ENCODE data around the gene NKX1-1. TPM values are rescaled to one million over a fixed set of nuclear protein-coding genes. Genes with fewer than 3 reads are reported as not detected.

Gene NKX1-1
- total and polyA plus RNA-seq, 5 donors from 2014 or later = not detected

DNA sequence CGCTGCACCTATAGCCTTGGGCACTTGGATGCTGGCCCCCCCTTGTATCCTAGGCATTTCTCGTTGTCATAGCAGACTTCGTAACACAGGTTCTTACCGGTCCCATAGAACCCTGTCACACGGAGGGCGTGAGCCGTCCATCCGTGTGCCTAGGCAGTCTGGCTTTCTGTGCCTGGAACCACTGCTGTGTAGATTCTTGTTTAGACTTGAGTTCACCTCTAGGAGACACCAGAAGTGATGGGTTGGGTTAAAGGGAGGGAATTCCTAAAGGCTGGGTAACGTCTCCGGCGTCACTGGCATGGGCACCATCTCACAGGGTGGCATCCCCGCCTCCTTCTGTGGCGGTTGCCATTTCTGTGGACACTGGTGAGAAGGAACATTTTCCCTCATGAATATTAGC lies 13.5 kb upstream of the NKX1-1 start:
- no peak overlapping the region for H3K27ac Mint-ChIP-seq
- DNase-seq = no peak
- no peak overlapping the region for H3K27ac ChIP-seq (ENCODE audit: insufficient read depth, low read length, poor library complexity, severe bottlenecking)
- no peaks in the 10 kb centered on the region for H3K4me1 ChIP-seq (ENCODE audit: control insufficient read depth, insufficient read depth, low read length, poor library complexity, severe bottlenecking)
- H3K36me3 ChIP-seq (ENCODE audit: control insufficient read depth, insufficient read depth, low read length) = no peaks in the 10 kb centered on the region
- no peak overlapping the region for H3K4me3 ChIP-seq (ENCODE audit: low read depth, low read length)
- peaks cover 39% of the 10 kb centered on the region for H3K27me3 Mint-ChIP-seq
- H3K4me3 Mint-ChIP-seq = no peak overlapping the region
- H3K27me3 ChIP-seq (ENCODE audit: control insufficient read depth, insufficient read depth, low read length) = no peaks in the 10 kb centered on the region
- no peaks in the 10 kb centered on the region for H3K36me3 Mint-ChIP-seq
- peaks cover 0 to 6% (median 0%) of the 10 kb centered on the region in 4 donors for H3K4me1 Mint-ChIP-seq
- peaks cover 0 to 3% (median 0%) of the 10 kb centered on the region in 7 donors for H3K9me3 Mint-ChIP-seq
- H3K9me3 ChIP-seq (ENCODE audit: control insufficient read depth in 2 of 2, low read length in 2 of 2) = no peaks in the 10 kb centered on the region
- no peak for ATAC-seq (ENCODE audit: low read depth in 2 of 2)

DNA sequence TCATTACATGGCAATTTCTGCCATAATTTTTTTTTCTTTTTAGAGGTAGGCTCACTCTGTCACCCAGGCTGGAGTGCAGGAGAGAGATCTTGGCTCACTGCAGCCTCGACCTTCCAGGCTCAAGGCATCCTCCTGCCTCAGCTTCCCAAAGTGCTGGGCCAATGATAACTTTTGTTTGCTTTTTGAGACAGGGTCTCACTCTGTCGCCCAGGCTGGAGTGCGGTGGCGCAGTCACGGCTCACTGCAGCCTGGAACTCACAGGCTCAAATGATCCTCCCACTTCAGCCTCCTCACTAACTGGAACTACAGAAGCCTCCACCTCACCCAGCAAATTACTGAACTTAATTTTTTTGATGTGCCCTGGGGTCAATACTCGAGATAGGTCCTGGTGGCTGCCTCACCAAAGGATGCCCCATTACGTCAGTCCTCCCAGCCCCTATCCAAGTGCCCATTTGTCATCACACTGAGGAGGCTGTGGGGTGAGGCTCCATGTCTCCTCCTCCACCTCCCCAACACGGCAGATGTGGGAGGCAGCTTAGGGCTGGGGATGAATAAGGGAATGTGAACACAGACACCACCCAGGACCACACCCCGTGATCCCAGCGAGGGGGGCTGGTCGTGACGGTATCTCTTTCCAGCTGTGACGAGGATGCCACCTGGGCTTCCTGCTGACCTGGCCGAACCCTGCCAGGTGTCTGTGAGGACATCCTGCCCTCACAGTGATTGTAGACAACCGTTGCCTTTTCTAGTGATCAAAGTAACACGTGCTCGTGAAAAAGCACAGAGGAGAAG lies 12.4 kb upstream of the NKX1-1 start:
- H3K4me3 Mint-ChIP-seq = no peak overlapping the region
- Histone ChIP-seq H3K27me3 (ENCODE audit: control insufficient read depth, insufficient read depth, low read length) (no peaks in the 10 kb centered on the region), H3K36me3 (ENCODE audit: control insufficient read depth, insufficient read depth, low read length) (no peaks in the 10 kb centered on the region), H3K27ac (ENCODE audit: insufficient read depth, low read length, poor library complexity, severe bottlenecking) (no peak overlapping the region), H3K4me3 (ENCODE audit: low read depth, low read length) (no peak overlapping the region), H3K4me1 (ENCODE audit: control insufficient read depth, insufficient read depth, low read length, poor library complexity, severe bottlenecking) (no peaks in the 10 kb centered on the region), H3K9me3 (ENCODE audit: control insufficient read depth in 2 of 2, low read length in 2 of 2) (no peaks in the 10 kb centered on the region)
- no peaks in the 10 kb centered on the region for H3K36me3 Mint-ChIP-seq
- DNase-seq = no peak
- H3K4me1 Mint-ChIP-seq = peaks cover 0 to 8% (median 0%) of the 10 kb centered on the region in 4 donors
- H3K27me3 Mint-ChIP-seq = peaks cover 39% of the 10 kb centered on the region
- no peak for ATAC-seq (ENCODE audit: low read depth in 2 of 2)
- no peak overlapping the region for H3K27ac Mint-ChIP-seq
- H3K9me3 Mint-ChIP-seq = peaks cover 0 to 3% (median 0%) of the 10 kb centered on the region in 7 donors

DNA sequence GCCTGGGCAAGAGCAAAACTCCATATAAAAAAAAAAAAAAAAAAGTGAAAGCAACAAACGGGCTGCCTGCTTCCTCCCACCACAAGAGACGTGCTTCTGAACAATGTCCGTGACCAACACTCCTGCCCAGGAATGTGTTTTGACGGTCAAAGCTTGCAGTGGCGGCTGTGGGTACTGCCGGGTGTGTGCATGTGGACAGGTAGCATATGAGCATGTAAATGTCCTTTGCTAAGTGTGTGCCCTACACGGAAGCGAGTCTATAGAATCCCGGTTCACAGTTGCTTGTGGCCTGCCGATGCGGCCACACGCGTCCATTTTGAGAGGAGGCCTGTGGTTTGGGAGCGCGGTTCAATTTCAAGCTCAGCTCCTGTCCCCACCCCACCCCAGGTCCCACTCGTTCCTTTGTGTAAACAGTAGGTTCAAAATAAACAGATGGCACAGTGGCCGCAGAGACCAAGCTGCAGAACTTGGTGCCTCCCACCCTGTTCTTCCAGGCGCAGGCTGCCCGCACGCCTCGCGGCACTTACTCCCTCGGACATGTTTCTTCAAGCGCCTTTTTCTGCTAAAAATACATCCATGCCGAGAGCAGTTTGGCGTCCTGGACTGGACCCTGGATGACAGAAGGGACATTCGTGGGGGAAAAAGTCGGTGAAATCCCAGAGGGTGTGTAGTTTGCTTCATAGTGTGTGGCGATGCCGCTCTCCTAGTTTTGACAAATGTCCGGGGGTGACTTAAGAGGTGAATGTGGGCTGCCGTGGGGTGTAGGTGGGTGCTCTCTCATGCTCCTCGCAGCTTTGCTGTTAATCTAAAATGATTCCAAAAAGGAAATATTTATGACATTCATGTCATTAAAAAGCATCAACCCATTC lies 11.5 kb upstream of the NKX1-1 start:
- Mint-ChIP-seq H3K9me3 (peaks cover 0 to 3% (median 0%) of the 10 kb centered on the region in 7 donors), H3K27me3 (peaks cover 46% of the 10 kb centered on the region), H3K4me3 (peak overlapping the region in 1 of 4 donors; percentile 58), H3K27ac (no peak overlapping the region), H3K36me3 (no peaks in the 10 kb centered on the region), H3K4me1 (peaks cover 0 to 8% (median 0%) of the 10 kb centered on the region in 4 donors)
- no peaks in the 10 kb centered on the region for H3K27me3 ChIP-seq (ENCODE audit: control insufficient read depth, insufficient read depth, low read length)
- H3K36me3 ChIP-seq (ENCODE audit: control insufficient read depth, insufficient read depth, low read length) = no peaks in the 10 kb centered on the region
- H3K9me3 ChIP-seq (ENCODE audit: control insufficient read depth in 2 of 2, low read length in 2 of 2) = no peaks in the 10 kb centered on the region
- H3K4me3 ChIP-seq (ENCODE audit: low read depth, low read length) = no peak overlapping the region
- no peaks in the 10 kb centered on the region for H3K4me1 ChIP-seq (ENCODE audit: control insufficient read depth, insufficient read depth, low read length, poor library complexity, severe bottlenecking)
- ATAC-seq (ENCODE audit: low read depth in 2 of 2) (no peak), DNase-seq (no peak)
- H3K27ac ChIP-seq (ENCODE audit: insufficient read depth, low read length, poor library complexity, severe bottlenecking) = no peak overlapping the region

DNA sequence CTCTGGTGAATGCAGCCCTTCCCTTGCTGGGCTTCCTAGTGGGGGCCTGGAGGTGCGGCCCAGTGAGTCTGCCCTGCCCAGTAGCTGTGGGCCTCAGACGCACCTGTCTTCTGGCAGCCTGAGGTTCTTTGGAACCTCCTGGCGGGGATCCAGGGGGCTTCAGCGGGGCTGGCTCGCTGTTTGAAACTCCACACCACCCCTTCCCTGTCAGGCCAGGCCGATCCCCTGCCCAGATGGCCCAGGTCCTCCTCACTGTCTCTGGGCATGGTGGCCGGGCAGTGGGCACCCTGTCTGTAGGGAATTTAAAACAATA lies 10.7 kb upstream of the NKX1-1 start:
- no peaks in the 10 kb centered on the region for H3K36me3 ChIP-seq (ENCODE audit: control insufficient read depth, insufficient read depth, low read length)
- no peaks in the 10 kb centered on the region for H3K4me1 ChIP-seq (ENCODE audit: control insufficient read depth, insufficient read depth, low read length, poor library complexity, severe bottlenecking)
- ATAC-seq (ENCODE audit: low read depth in 2 of 2) (no peak), DNase-seq (no peak)
- Mint-ChIP-seq H3K36me3 (no peaks in the 10 kb centered on the region), H3K4me3 (no peak overlapping the region), H3K9me3 (peaks cover 0 to 3% (median 0%) of the 10 kb centered on the region in 7 donors), H3K27me3 (peaks cover 47% of the 10 kb centered on the region), H3K4me1 (peaks cover 0 to 8% (median 0%) of the 10 kb centered on the region in 4 donors), H3K27ac (no peak overlapping the region)
- H3K27me3 ChIP-seq (ENCODE audit: control insufficient read depth, insufficient read depth, low read length) = no peaks in the 10 kb centered on the region
- H3K9me3 ChIP-seq (ENCODE audit: control insufficient read depth in 2 of 2, low read length in 2 of 2) = no peaks in the 10 kb centered on the region
- H3K4me3 ChIP-seq (ENCODE audit: low read depth, low read length) = no peak overlapping the region
- no peak overlapping the region for H3K27ac ChIP-seq (ENCODE audit: insufficient read depth, low read length, poor library complexity, severe bottlenecking)

DNA sequence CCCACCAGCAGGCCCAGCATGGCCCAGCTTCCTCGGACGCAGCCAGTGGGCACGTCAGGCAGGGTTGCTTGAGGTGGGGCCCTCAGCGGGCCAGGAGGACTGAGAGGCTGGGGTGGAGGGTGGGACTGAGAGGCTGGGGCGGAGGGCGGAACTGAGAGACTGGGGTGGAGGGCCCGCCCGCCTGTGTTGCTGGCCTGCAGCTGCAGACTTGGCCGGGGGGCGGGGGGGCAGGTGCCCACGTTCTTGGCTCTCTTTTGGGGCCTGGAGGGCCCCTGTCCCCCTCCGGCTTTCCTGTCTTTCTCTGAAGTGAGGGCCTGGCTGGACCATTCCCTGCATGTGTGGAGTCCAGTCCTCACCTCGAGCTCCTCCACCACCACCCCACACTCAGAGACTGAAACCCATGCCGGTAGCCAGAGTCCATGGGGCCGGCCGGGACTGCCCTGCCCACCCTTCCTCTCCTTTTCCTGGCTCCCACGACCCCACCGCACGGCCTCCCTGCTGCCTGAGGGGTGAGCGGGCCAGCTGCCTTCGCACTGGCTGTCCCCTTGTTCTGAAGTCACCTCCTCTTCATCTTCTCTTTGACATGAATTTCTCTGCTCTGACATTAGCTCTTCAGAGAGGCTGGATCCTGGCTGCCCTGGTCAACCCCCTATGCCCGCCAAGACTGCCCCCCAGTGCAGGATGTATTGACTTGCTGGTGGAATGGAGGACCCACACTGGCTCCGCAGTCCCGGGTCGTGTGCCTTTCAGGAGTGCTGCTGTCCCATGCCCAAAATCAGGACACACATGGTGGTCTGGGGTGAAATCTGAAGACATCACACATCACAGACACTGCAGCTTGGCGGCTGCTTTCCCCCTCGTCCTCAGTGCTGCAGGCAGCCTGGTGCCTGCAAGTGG lies 10.1 kb upstream of the NKX1-1 start:
- H3K9me3 Mint-ChIP-seq = peaks cover 0 to 4% (median 0%) of the 10 kb centered on the region in 7 donors
- H3K27ac Mint-ChIP-seq = no peak overlapping the region
- H3K27ac ChIP-seq (ENCODE audit: insufficient read depth, low read length, poor library complexity, severe bottlenecking) = no peak overlapping the region
- DNase-seq (no peak), ATAC-seq (ENCODE audit: low read depth in 2 of 2) (no peak)
- peaks cover 0 to 8% (median 0%) of the 10 kb centered on the region in 4 donors for H3K4me1 Mint-ChIP-seq
- H3K9me3 ChIP-seq (ENCODE audit: control insufficient read depth in 2 of 2, low read length in 2 of 2) = no peaks in the 10 kb centered on the region
- no peaks in the 10 kb centered on the region for H3K27me3 ChIP-seq (ENCODE audit: control insufficient read depth, insufficient read depth, low read length)
- H3K36me3 Mint-ChIP-seq = no peaks in the 10 kb centered on the region
- H3K4me3 Mint-ChIP-seq = no peak overlapping the region
- H3K27me3 Mint-ChIP-seq = peaks cover 51% of the 10 kb centered on the region
- no peak overlapping the region for H3K4me3 ChIP-seq (ENCODE audit: low read depth, low read length)
- no peaks in the 10 kb centered on the region for H3K4me1 ChIP-seq (ENCODE audit: control insufficient read depth, insufficient read depth, low read length, poor library complexity, severe bottlenecking)
- H3K36me3 ChIP-seq (ENCODE audit: control insufficient read depth, insufficient read depth, low read length) = no peaks in the 10 kb centered on the region

DNA sequence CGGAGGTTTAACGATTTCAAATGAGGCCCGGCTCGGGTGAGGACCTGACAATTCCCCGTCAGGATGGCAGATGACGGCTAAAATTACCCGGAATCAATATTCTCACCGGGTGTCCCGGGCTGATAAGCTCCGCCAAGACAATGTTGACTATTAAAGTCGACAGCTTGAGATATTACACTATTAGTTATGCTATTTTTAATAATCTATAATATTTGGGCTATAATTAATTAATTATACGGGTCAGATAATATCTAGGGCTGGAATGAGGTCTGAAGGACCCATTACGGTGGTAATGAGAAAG lies 9.4 kb upstream of the NKX1-1 start:
- Mint-ChIP-seq H3K36me3 (no peaks in the 10 kb centered on the region), H3K27me3 (peaks cover 57% of the 10 kb centered on the region)
- no peaks in the 10 kb centered on the region for H3K27me3 ChIP-seq (ENCODE audit: control insufficient read depth, insufficient read depth, low read length)

DNA sequence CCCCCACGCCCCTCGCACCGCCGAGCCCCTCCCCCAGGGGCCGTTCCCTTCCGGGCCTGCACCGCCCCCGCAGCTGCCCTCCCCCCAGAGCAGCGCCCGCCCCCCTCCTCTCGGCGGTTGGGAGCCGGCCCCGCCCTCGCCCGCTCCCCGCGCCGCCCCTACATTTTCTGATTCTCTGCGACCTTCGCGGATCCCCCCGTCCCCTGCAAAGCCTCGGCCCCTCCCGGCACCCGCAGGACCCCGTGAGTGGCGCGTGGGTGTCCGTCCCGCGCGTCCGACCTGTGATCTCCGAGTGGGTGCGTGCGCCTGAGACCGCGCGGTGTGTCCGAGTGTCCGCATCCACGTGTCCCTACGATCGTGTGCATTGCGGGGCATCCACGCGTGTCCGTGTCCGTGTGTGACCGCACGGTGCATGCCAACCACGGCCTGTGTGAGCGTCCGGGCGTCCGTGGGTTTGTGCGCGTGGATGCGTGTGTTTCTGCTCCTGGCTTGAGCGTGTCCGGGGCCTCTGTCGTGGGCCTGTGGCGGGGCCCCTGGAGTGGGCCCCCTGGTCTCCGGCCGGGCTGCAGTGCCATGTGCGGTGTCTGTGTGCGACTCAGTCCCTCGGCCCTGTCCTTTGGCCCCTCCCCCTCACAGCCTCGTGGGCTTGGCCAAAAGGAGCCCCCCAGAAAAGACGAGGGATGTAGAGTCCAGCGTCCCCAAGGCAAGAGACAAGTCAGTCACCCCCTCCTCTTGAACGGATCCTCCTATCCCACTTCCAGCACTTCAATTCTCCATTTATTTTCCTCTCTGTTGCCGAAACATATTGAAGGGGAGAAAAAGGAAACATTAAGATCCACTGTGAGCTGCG lies 8.8 kb upstream of the NKX1-1 start:
- Histone ChIP-seq H3K4me3 (ENCODE audit: low read depth, low read length) (no peak overlapping the region), H3K27me3 (ENCODE audit: control insufficient read depth, insufficient read depth, low read length) (no peaks in the 10 kb centered on the region), H3K27ac (ENCODE audit: insufficient read depth, low read length, poor library complexity, severe bottlenecking) (no peak overlapping the region), H3K9me3 (ENCODE audit: control insufficient read depth in 2 of 2, low read length in 2 of 2) (no peaks in the 10 kb centered on the region), H3K4me1 (ENCODE audit: control insufficient read depth, insufficient read depth, low read length, poor library complexity, severe bottlenecking) (no peaks in the 10 kb centered on the region), H3K36me3 (ENCODE audit: control insufficient read depth, insufficient read depth, low read length) (no peaks in the 10 kb centered on the region)
- Mint-ChIP-seq H3K4me3 (no peak overlapping the region), H3K4me1 (peaks cover 0 to 8% (median 0%) of the 10 kb centered on the region in 4 donors), H3K9me3 (peaks cover 0 to 7% (median 0%) of the 10 kb centered on the region in 7 donors), H3K27ac (no peak overlapping the region), H3K36me3 (no peaks in the 10 kb centered on the region), H3K27me3 (peaks cover 54% of the 10 kb centered on the region)
- DNase-seq (no peak), ATAC-seq (ENCODE audit: low read depth in 2 of 2) (no peak)

More for the DNA sequence above, 9.4 kb upstream of the NKX1-1 start:
- Histone ChIP-seq H3K27ac (ENCODE audit: insufficient read depth, low read length, poor library complexity, severe bottlenecking) (no peak overlapping the region), H3K4me3 (ENCODE audit: low read depth, low read length) (no peak overlapping the region), H3K36me3 (ENCODE audit: control insufficient read depth, insufficient read depth, low read length) (no peaks in the 10 kb centered on the region), H3K4me1 (ENCODE audit: control insufficient read depth, insufficient read depth, low read length, poor library complexity, severe bottlenecking) (no peaks in the 10 kb centered on the region), H3K9me3 (ENCODE audit: control insufficient read depth in 2 of 2, low read length in 2 of 2) (no peaks in the 10 kb centered on the region)
- no peak for ATAC-seq (ENCODE audit: low read depth in 2 of 2)
- no peak overlapping the region for H3K27ac Mint-ChIP-seq
- no peak for DNase-seq
- H3K4me3 Mint-ChIP-seq = no peak overlapping the region
- H3K4me1 Mint-ChIP-seq = peaks cover 0 to 8% (median 0%) of the 10 kb centered on the region in 4 donors
- peaks cover 0 to 7% (median 0%) of the 10 kb centered on the region in 7 donors for H3K9me3 Mint-ChIP-seq

Data from CD4-positive, CD25-positive, alpha-beta regulatory T cell (primary cell).